ENCODE measurements around the gene MDK.

Gene MDK

DNA sequence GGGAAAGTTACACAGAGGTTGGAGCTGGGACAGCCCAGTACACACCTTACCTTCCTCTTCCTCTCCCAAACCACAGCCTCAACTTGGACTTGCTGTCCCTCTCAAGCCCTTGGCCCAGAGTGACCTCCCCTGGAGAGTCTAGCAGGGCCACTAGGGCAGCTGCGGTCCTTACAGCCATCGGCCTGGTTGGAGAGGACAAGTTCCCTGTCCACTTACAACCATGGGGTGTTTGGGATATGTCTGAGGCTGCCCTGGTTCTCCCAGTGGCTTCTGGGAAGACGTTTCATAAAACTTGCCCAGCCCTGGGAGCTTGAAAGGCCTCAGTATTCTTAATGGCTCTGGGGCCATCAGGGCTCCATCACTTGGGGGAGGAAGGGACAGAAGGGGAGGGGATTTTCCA is 47.3 kb upstream of the MDK start:
- TF ChIP-seq SIN3A (IDR thresholded peaks at IDR 0.05; ENCODE audit: borderline replicate concordance, insufficient read depth, low read length) (no peak), FOXP2 (optimal IDR thresholded peaks at IDR 0.05; ENCODE audit: borderline replicate concordance, extremely low read depth, extremely low read length, insufficient read depth) (no peak), TAF1 (IDR thresholded peaks at IDR 0.05; ENCODE audit: borderline replicate concordance, insufficient read depth, low read length) (no peak), POLR2AphosphoS5 (IDR thresholded peaks at IDR 0.05; ENCODE audit: low read depth, low read length) (no peak)
- TF ChIP-seq, protein P1, sequence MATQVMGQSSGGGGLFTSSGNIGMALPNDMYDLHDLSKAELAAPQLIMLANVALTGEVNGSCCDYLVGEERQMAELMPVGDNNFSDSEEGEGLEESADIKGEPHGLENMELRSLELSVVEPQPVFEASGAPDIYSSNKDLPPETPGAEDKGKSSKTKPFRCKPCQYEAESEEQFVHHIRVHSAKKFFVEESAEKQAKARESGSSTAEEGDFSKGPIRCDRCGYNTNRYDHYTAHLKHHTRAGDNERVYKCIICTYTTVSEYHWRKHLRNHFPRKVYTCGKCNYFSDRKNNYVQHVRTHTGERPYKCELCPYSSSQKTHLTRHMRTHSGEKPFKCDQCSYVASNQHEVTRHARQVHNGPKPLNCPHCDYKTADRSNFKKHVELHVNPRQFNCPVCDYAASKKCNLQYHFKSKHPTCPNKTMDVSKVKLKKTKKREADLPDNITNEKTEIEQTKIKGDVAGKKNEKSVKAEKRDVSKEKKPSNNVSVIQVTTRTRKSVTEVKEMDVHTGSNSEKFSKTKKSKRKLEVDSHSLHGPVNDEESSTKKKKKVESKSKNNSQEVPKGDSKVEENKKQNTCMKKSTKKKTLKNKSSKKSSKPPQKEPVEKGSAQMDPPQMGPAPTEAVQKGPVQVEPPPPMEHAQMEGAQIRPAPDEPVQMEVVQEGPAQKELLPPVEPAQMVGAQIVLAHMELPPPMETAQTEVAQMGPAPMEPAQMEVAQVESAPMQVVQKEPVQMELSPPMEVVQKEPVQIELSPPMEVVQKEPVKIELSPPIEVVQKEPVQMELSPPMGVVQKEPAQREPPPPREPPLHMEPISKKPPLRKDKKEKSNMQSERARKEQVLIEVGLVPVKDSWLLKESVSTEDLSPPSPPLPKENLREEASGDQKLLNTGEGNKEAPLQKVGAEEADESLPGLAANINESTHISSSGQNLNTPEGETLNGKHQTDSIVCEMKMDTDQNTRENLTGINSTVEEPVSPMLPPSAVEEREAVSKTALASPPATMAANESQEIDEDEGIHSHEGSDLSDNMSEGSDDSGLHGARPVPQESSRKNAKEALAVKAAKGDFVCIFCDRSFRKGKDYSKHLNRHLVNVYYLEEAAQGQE (IDR thresholded peaks at IDR 0.05; ENCODE audit: insufficient read depth in 1 of 2, low read depth in 2 of 2, low read length in 2 of 2), result no peak

DNA sequence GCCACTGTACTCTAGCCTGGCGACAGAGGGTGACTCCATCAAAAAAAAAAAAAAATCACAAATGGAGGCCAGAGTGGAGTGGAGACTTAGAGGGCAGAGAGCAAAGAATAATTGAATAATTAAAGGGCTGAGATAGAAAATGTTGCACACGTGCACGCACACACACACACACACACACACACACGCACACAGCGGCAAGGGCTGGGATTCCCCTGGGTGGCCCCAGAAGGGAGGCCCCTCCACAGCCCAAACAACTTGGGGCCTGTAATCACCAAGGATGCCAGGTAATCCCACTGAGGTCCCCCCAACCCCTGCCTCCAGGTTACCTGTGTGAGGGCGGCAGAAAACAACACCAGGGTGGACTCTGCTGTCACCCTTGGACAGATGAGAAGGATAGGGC is 46.2 kb upstream of the MDK start:
- TF ChIP-seq TAF1 (IDR thresholded peaks at IDR 0.05; ENCODE audit: borderline replicate concordance, insufficient read depth, low read length) (no peak), FOXP2 (optimal IDR thresholded peaks at IDR 0.05; ENCODE audit: borderline replicate concordance, extremely low read depth, extremely low read length, insufficient read depth) (no peak), POLR2AphosphoS5 (IDR thresholded peaks at IDR 0.05; ENCODE audit: low read depth, low read length) (no peak), SIN3A (IDR thresholded peaks at IDR 0.05; ENCODE audit: borderline replicate concordance, insufficient read depth, low read length) (no peak)
- TF ChIP-seq, protein P1 (IDR thresholded peaks at IDR 0.05; ENCODE audit: insufficient read depth in 1 of 2, low read depth in 2 of 2, low read length in 2 of 2), result no peak

DNA sequence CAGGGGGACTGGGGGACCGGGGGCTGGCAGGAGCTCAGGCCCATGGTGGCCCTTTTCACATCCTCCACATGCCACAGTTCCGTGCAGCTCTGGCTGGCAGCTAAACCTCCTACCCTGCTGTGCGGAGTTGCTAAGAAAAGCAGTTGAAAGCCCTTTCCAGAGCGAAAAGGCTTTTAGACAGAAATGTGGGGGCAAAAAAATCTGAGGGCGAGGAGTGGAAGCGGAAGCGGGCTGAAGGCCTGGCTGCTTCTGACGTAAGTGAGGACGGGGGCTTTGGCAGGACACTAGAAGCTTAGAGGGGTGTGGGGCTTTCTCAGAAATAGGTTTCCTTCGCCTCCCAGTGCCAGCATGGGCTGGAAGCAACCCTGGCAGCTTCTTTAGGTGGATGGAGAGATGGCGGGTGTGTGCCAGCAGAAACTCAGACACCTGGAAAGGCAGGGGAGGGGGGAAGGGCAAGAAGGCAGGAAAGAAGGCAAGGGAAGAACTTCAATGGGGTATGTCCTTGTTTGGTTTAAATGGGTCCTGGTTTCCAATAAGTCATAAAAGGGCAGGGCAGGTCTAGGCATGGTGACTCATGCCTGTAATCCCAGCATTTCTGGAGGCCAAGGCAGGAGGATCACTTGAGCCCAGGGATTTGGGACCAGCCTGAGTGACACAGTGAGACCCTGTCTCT is 45.4 kb upstream of the MDK start:
- TF ChIP-seq POLR2AphosphoS5 (IDR thresholded peaks at IDR 0.05; ENCODE audit: low read depth, low read length) (no peak), SIN3A (IDR thresholded peaks at IDR 0.05; ENCODE audit: borderline replicate concordance, insufficient read depth, low read length) (no peak), TAF1 (IDR thresholded peaks at IDR 0.05; ENCODE audit: borderline replicate concordance, insufficient read depth, low read length) (no peak), FOXP2 (optimal IDR thresholded peaks at IDR 0.05; ENCODE audit: borderline replicate concordance, extremely low read depth, extremely low read length, insufficient read depth) (no peak)
- TF ChIP-seq, protein P1 (IDR thresholded peaks at IDR 0.05; ENCODE audit: insufficient read depth in 1 of 2, low read depth in 2 of 2, low read length in 2 of 2), result no peak

DNA sequence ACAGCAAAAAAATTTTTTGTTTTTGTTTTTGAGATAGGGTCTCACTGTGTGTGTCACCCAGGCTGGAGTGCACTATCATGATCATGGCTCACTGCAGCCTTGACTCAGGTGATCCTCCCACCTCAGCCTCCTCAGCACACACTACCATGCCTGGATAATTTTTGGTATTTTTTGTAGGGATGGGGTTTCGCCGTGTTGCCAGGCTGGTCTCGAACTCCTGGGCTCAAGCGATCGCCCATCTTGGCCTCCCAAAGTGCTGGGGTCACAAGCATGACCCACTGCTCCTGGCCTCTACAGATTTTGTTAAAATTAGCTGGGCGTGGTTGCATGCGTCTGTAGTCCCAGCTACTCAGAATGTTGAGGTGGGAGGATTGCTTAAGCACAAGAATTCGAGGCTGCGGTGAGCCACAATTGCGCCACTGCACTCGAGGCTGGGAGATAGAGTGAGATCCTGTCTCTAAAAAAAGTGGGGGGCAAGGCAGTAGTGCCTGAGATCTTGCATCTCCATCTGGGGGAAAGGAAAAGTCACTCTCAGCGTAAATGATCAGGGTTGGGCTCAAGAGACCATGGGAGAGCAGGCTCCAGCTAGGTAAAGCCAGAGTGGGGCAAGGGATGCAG is 44.8 kb upstream of the MDK start:
- no peak for TF ChIP-seq POLR2AphosphoS5 (IDR thresholded peaks at IDR 0.05; ENCODE audit: low read depth, low read length)
- TF ChIP-seq, protein P1 (IDR thresholded peaks at IDR 0.05; ENCODE audit: insufficient read depth in 1 of 2, low read depth in 2 of 2, low read length in 2 of 2), result no peak
- TF ChIP-seq SIN3A (IDR thresholded peaks at IDR 0.05; ENCODE audit: borderline replicate concordance, insufficient read depth, low read length), result no peak
- no peak for TF ChIP-seq FOXP2 (optimal IDR thresholded peaks at IDR 0.05; ENCODE audit: borderline replicate concordance, extremely low read depth, extremely low read length, insufficient read depth)
- no peak for TF ChIP-seq TAF1 (IDR thresholded peaks at IDR 0.05; ENCODE audit: borderline replicate concordance, insufficient read depth, low read length)

All from PFSK-1 (cell line).